22Rv1 (cell line): ENCODE measurements around the gene LYAR.

Experiments
- H3K27ac ChIP-seq: fragments of 450-650 bp; 2 replicates; pipeline ENCODE4 v1.5.1; 2017
- CTCF ChIP-seq: fragments of 450-650 bp; IDR thresholded peaks from 2 replicates; pipeline ENCODE4 v1.5.1; 2017; ENCODE audit warnings: mild to moderate bottlenecking
- ZFX ChIP-seq: fragments of 450-650 bp; IDR thresholded peaks from 2 replicates; pipeline ENCODE4 v1.6.1; 2017; ENCODE audit warnings: antibody characterized with exemption, borderline replicate concordance

The LYAR gene

GRCh38 chr4:4227510-4228355 is 62.2 kb downstream of the LYAR start:
- H3K27ac ChIP-seq: no peak overlapping the region
- TF ChIP-seq ZFX: no peak
- no peak for TF ChIP-seq CTCF

GRCh38 chr4:4226606-4227438 is 63.1 kb downstream of the LYAR start, which contains the start of gene OTOP1:
Gene OTOP1 (minus strand): TSS chr4:4226929. CDS start chr4:4226864, 65 bp downstream.
- TF ChIP-seq ZFX (no peak), CTCF (no peak)
- no peak within 1 kb of the TSS for H3K27ac ChIP-seq

DNA sequence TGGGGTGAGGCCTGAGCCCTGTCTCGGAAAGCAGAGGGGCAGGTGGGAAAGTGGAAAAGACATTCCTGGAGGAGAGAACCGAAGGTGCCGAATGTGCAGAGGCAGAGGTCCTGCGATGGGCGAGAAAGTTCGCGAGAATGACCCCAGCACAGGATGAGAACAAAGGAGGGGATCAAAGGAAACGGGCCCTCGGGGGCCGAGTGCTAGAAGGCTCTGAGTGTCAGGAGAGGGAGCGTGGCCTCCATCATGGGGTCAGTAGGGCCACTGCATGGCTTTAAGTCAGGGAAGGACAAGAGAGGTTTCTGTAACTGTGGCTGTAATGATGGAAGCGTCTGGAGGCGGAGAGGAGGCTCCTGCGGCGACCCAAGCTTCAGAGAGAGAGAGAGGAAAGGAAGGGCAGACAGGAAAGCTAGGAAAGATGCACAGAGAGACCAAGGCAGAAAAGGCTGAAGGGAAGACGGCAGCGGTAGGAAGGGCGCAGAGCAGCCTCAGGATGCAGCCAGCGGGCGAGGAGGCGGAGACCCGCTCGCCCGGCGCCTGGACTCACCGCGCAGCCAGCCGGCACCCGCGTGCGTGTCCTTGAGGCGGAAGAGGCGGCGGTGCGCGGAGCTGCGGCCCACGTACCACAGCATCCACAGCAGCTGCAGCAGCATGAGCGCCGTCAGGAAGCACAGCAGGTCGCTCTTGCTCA is 63.9 kb downstream of the LYAR start:
- TF ChIP-seq CTCF (no peak), ZFX (no peak)

More for the DNA sequence above, 63.9 kb downstream of the LYAR start:
- H3K27ac ChIP-seq: no peak overlapping the region
